ENCODE data around the gene ZC3H12C.

ZC3H12C gene

DNA sequence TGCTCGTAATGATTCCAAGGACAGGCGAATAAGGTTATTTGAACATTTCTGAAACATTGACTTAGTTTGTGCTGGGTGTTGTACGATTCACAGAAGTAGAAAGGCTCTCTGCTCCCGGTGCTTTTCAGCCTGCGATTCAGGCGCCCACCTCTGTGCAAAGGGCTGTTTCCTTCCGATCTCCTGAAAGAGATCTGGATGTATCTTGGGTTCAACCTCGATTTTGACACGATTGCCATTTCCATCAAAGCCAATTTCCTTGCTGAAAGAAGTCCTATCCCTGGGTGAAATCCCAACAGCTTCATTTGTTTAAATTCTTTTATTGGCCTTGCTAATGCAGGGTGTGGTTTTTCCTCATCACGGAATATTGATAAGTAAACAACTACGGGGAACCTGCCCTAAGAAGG is 1.1 kb upstream of the ZC3H12C start:
- H3K27ac ChIP-seq (ENCODE audit: low read length), result no peak overlapping the region
- peak overlapping the region; percentile 70; the same call in 1 of the 2 replicates for H3K9ac ChIP-seq (ENCODE audit: low read depth, low read length)
- no peaks in the 10 kb centered on the region for H3K9me3 ChIP-seq (ENCODE audit: insufficient read depth, low read depth, low read length)
- peak overlapping the region; percentile 78 for H3K4me3 ChIP-seq (ENCODE audit: low read length)
- H3K27me3 ChIP-seq (ENCODE audit: insufficient read depth, low read length), result peaks cover 40% of the 10 kb centered on the region
- H3K4me1 ChIP-seq (ENCODE audit: insufficient read depth, low read length), result peaks cover 5% of the 10 kb centered on the region; the same call in 1 of the 2 replicates
- no peaks in the 10 kb centered on the region for H3K36me3 ChIP-seq (ENCODE audit: insufficient read depth, low read depth, low read length)

- H3K9me3 ChIP-seq (ENCODE audit: insufficient read depth, low read depth, low read length), result no peaks in the 10 kb centered on the region
- peak overlapping the region; percentile 78 for H3K4me3 ChIP-seq (ENCODE audit: low read length)
- peaks cover 40% of the 10 kb centered on the region for H3K27me3 ChIP-seq (ENCODE audit: insufficient read depth, low read length)
- peaks cover 5% of the 10 kb centered on the region; the same call in 1 of the 2 replicates for H3K4me1 ChIP-seq (ENCODE audit: insufficient read depth, low read length)
- H3K36me3 ChIP-seq (ENCODE audit: insufficient read depth, low read depth, low read length), result no peaks in the 10 kb centered on the region
- H3K9ac ChIP-seq (ENCODE audit: low read depth, low read length), result peak overlapping the region; percentile 81; the same call in 1 of the 2 replicates
- H3K27ac ChIP-seq (ENCODE audit: low read length), result no peak overlapping the region
Observed at GRCh38 chr11:110093407-110094297, 460 bp downstream of the ZC3H12C start.

DNA sequence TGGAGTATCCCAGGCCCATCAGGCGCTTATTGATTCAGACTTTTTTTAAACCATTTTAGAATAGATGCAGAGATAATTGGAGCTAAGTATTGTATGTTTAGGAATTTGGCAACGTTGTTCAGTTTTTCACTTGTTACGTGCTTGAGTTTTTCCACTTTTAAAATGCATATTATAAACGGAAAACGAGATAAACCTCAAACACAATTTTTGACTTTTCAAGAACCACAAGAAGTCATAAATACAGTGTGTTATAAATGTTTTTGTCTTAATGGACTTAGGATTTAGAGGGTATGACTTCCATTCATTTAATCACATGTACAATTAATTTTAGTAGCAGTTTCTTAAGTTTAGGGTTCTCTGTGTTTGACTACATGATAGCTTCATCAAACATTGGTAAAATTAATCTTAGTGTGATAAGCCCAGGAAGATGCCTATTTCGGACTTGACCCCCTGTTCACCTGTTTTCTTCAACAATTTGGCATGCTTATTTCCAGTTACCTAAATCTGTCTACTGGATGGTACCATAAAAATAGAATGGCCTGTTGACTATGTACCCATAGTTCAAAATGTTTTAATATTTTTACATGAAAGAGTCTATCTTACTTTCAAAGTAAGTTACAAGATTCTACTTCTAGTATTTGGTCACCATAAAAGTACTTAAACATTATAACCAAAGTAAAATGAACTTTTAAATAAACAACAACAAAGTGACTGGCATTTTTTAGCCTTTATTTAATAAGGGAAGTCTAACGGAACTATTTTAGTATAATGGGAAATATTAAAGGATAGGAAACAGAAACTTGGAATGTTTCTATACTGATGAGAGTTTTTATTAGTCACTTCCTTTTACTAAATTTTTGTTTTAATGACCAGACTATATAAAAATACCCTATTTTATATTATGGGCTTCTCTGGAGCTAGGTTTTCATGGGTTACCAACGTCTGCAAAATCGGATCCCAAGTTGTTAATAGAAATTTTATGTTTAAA is 1.4 kb downstream of the ZC3H12C start:
- Histone ChIP-seq H3K9ac (ENCODE audit: low read depth, low read length) (peak overlapping the region; percentile 81; the same call in 1 of the 2 replicates), H3K4me1 (ENCODE audit: insufficient read depth, low read length) (peaks cover 5% of the 10 kb centered on the region; the same call in 1 of the 2 replicates), H3K9me3 (ENCODE audit: insufficient read depth, low read depth, low read length) (no peaks in the 10 kb centered on the region), H3K27me3 (ENCODE audit: insufficient read depth, low read length) (peaks cover 40% of the 10 kb centered on the region), H3K4me3 (ENCODE audit: low read length) (peak overlapping the region; percentile 78), H3K27ac (ENCODE audit: low read length) (no peak overlapping the region), H3K36me3 (ENCODE audit: insufficient read depth, low read depth, low read length) (no peaks in the 10 kb centered on the region)

- H3K9ac ChIP-seq (ENCODE audit: low read depth, low read length), result no peak overlapping the region
- H3K36me3 ChIP-seq (ENCODE audit: insufficient read depth, low read depth, low read length), result no peaks in the 10 kb centered on the region
- H3K4me3 ChIP-seq (ENCODE audit: low read length), result no peak overlapping the region
- no peaks in the 10 kb centered on the region for H3K9me3 ChIP-seq (ENCODE audit: insufficient read depth, low read depth, low read length)
- H3K4me1 ChIP-seq (ENCODE audit: insufficient read depth, low read length), result peaks cover 5% of the 10 kb centered on the region; the same call in 1 of the 2 replicates
- no peak overlapping the region for H3K27ac ChIP-seq (ENCODE audit: low read length)
- H3K27me3 ChIP-seq (ENCODE audit: insufficient read depth, low read length), result peaks cover 32% of the 10 kb centered on the region
Observed at GRCh38 chr11:110095554-110095953, 2.4 kb downstream of the ZC3H12C start.

DNA sequence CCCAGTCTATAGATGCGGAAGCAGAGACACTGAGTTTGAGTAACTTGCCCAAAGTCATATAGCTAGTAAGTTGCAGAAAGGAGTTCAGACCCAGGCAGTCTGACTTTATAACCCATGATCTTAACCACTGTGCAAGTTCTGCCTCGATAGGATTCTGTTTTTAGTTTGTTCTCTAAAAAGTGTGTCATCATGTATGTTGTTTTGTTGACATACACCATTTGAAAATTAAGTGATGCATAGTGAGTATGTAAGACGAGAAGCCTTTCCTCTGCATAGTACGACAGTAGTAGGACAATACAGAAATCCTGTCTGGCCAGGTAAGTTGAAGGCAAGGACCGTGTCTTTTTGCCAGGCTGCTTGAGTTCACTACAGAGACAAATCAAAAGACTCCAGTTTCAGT is 3.3 kb downstream of the ZC3H12C start:
- Histone ChIP-seq H3K36me3 (ENCODE audit: insufficient read depth, low read depth, low read length) (no peaks in the 10 kb centered on the region), H3K4me1 (ENCODE audit: insufficient read depth, low read length) (peaks cover 5% of the 10 kb centered on the region; the same call in 1 of the 2 replicates), H3K27me3 (ENCODE audit: insufficient read depth, low read length) (peaks cover 23% of the 10 kb centered on the region), H3K9ac (ENCODE audit: low read depth, low read length) (no peak overlapping the region), H3K9me3 (ENCODE audit: insufficient read depth, low read depth, low read length) (no peaks in the 10 kb centered on the region), H3K27ac (ENCODE audit: low read length) (no peak overlapping the region), H3K4me3 (ENCODE audit: low read length) (no peak overlapping the region)

GRCh38 chr11:110097459-110098012 is 4.3 kb downstream of the ZC3H12C start:
- Histone ChIP-seq H3K36me3 (ENCODE audit: insufficient read depth, low read depth, low read length) (no peaks in the 10 kb centered on the region), H3K27me3 (ENCODE audit: insufficient read depth, low read length) (peaks cover 15% of the 10 kb centered on the region), H3K4me3 (ENCODE audit: low read length) (no peak overlapping the region), H3K9me3 (ENCODE audit: insufficient read depth, low read depth, low read length) (no peaks in the 10 kb centered on the region), H3K9ac (ENCODE audit: low read depth, low read length) (no peak overlapping the region), H3K27ac (ENCODE audit: low read length) (no peak overlapping the region), H3K4me1 (ENCODE audit: insufficient read depth, low read length) (peaks cover 5% of the 10 kb centered on the region; the same call in 1 of the 2 replicates)

- Histone ChIP-seq H3K36me3 (ENCODE audit: insufficient read depth, low read depth, low read length) (no peaks in the 10 kb centered on the region), H3K4me3 (ENCODE audit: low read length) (no peak overlapping the region), H3K4me1 (ENCODE audit: insufficient read depth, low read length) (peaks cover 5% of the 10 kb centered on the region; the same call in 1 of the 2 replicates)
Observed at GRCh38 chr11:110098645-110099044, 5.5 kb downstream of the ZC3H12C start.

GRCh38 chr11:110100476-110101240 is 7.5 kb downstream of the ZC3H12C start:
- Histone ChIP-seq H3K4me3 (ENCODE audit: low read length) (no peak overlapping the region), H3K9ac (ENCODE audit: low read depth, low read length) (no peak overlapping the region), H3K27ac (ENCODE audit: low read length) (no peak overlapping the region), H3K9me3 (ENCODE audit: insufficient read depth, low read depth, low read length) (no peaks in the 10 kb centered on the region), H3K4me1 (ENCODE audit: insufficient read depth, low read length) (no peaks in the 10 kb centered on the region; the same call in 1 of the 2 replicates), H3K27me3 (ENCODE audit: insufficient read depth, low read length) (no peaks in the 10 kb centered on the region), H3K36me3 (ENCODE audit: insufficient read depth, low read depth, low read length) (no peaks in the 10 kb centered on the region)

More at GRCh38 chr11:110098645-110099044, 5.5 kb downstream of the ZC3H12C start:
- Histone ChIP-seq H3K27ac (ENCODE audit: low read length) (no peak overlapping the region), H3K9ac (ENCODE audit: low read depth, low read length) (no peak overlapping the region), H3K9me3 (ENCODE audit: insufficient read depth, low read depth, low read length) (no peaks in the 10 kb centered on the region), H3K27me3 (ENCODE audit: insufficient read depth, low read length) (peaks cover 14% of the 10 kb centered on the region)

DNA sequence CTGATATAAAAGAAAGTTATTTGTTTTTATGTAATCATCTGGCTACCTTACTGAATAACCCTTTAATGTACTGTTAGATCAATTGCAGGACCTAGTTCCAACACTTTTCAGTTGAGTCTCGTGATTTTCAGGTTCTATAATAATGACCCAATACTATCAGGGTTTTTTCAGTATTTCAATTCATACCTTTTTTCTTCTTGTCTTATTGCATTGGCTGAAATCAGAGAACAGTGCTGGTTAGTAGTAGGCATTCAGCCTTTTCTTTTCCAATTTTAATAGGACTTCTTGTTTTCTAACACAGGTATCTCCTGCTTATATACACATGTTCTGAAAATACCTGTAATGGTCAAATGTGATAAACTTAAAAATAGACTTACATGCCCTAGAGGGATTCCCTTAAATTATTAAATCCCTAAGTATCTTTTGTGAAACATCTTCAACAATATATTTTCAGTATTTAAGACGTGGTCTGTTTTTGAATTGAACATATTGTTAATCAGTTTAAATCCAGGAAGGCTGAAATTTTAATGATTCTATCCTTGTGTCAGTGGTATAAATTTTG is 13.6 kb downstream of the ZC3H12C start:
- Histone ChIP-seq H3K27ac (ENCODE audit: low read length) (no peak overlapping the region), H3K36me3 (ENCODE audit: insufficient read depth, low read depth, low read length) (no peaks in the 10 kb centered on the region), H3K9me3 (ENCODE audit: insufficient read depth, low read depth, low read length) (peaks cover 6% of the 10 kb centered on the region; the same call in 1 of the 2 replicates), H3K9ac (ENCODE audit: low read depth, low read length) (no peak overlapping the region), H3K4me1 (ENCODE audit: insufficient read depth, low read length) (no peaks in the 10 kb centered on the region), H3K27me3 (ENCODE audit: insufficient read depth, low read length) (no peaks in the 10 kb centered on the region), H3K4me3 (ENCODE audit: low read length) (no peak overlapping the region)

DNA sequence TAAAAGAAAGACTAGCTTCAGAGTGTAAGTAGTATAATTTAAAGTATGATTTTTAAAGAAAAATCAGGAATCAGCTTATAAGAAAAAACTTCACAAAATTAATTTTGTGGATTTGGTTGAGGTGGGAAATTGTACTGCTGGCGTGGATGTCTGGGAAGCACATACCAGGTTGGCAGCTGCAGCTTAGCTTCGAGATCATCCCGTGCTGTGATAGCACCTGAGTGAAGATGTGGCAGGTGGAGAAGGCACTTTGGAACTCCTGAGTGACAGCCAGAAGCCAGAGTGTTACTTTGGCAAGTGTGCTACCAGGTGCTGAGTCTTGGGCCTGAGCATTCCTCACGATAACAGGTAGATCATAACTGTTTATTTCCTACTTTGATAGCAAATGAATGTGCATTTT is 17.7 kb downstream of the ZC3H12C start:
- peaks cover 6% of the 10 kb centered on the region for H3K9me3 ChIP-seq (ENCODE audit: insufficient read depth, low read depth, low read length)
- H3K36me3 ChIP-seq (ENCODE audit: insufficient read depth, low read depth, low read length), result no peaks in the 10 kb centered on the region
- H3K27ac ChIP-seq (ENCODE audit: low read length), result no peak overlapping the region
- no peak overlapping the region for H3K4me3 ChIP-seq (ENCODE audit: low read length)
- H3K9ac ChIP-seq (ENCODE audit: low read depth, low read length), result no peak overlapping the region
- H3K4me1 ChIP-seq (ENCODE audit: insufficient read depth, low read length), result no peaks in the 10 kb centered on the region
- H3K27me3 ChIP-seq (ENCODE audit: insufficient read depth, low read length), result no peaks in the 10 kb centered on the region
